H9 (cell line): ENCODE data around the gene C14orf132. TPM values are rescaled to one million over a fixed set of nuclear protein-coding genes. Genes with fewer than 3 reads are reported as not detected.

Experiments
- DNase-seq: peaks from one replicate; pipeline ENCODE4 v3.0.0-alpha.2; 2017
- H2AFZ ChIP-seq: one replicate; pipeline ENCODE4 v1.6.1; 2013; ENCODE audit warnings: mild to moderate bottlenecking, low read length, control low read depth, moderate library complexity
- H2AK5ac ChIP-seq: 2 replicates; pipeline ENCODE4 v1.6.1; 2013; ENCODE audit warnings: low read length, control low read depth, mixed read lengths; ENCODE audit not compliant: insufficient read length
- H2BK120ac ChIP-seq: one replicate; pipeline ENCODE4 v1.6.1; 2013; ENCODE audit warnings: low read depth, mild to moderate bottlenecking, low read length, control low read depth, inconsistent platforms; ENCODE audit not compliant: poor library complexity, severe bottlenecking
- H2BK12ac ChIP-seq: 2 replicates; pipeline ENCODE4 v1.6.1; 2013; ENCODE audit warnings: low read length, control low read depth, mixed read lengths, low read depth; ENCODE audit not compliant: insufficient read length
- H2BK15ac ChIP-seq: 2 replicates; pipeline ENCODE4 v1.6.1; 2013; ENCODE audit warnings: low read depth, low read length, control low read depth
- H2BK20ac ChIP-seq: one replicate; pipeline ENCODE4 v1.6.1; 2013; ENCODE audit warnings: low read depth, mild to moderate bottlenecking, low read length, control low read depth, inconsistent platforms; ENCODE audit not compliant: poor library complexity, severe bottlenecking
- H2BK5ac ChIP-seq: 2 replicates; pipeline ENCODE4 v1.6.1; 2013; ENCODE audit warnings: low read length, control low read depth, mixed read lengths; ENCODE audit not compliant: insufficient read length
- H3K14ac ChIP-seq: 2 replicates; pipeline ENCODE4 v1.6.1; 2013; ENCODE audit warnings: low read length, control low read depth; ENCODE audit not compliant: insufficient read depth
- H3K18ac ChIP-seq: 2 replicates; pipeline ENCODE4 v1.6.1; 2013; ENCODE audit warnings: low read depth, mild to moderate bottlenecking, mixed read lengths, low read length, control low read depth; ENCODE audit not compliant: insufficient read length
- H3K23ac ChIP-seq: 2 replicates; pipeline ENCODE4 v1.6.1; 2013; ENCODE audit warnings: low read length, control low read depth, mixed read lengths, low read depth; ENCODE audit not compliant: insufficient read length
- H3K23me2 ChIP-seq: 2 replicates; pipeline ENCODE4 v1.6.1; 2013; ENCODE audit warnings: low read depth, mild to moderate bottlenecking, mixed read lengths, low read length, control low read depth; ENCODE audit not compliant: insufficient read length, poor library complexity, severe bottlenecking
- H3K27ac ChIP-seq: 2 replicates; pipeline ENCODE4 v1.5.1; 2013; ENCODE audit warnings: low read length, control low read depth, mixed read lengths, low read depth; ENCODE audit not compliant: insufficient read length
- H3K27me3 ChIP-seq: 2 replicates; pipeline ENCODE4 v1.6.1; 2013; ENCODE audit warnings: low read length, control low read depth, inconsistent platforms; ENCODE audit not compliant: insufficient read depth
- H3K4ac ChIP-seq: 2 replicates; pipeline ENCODE4 v1.6.1; 2013; ENCODE audit warnings: low read depth, mild to moderate bottlenecking, control low read depth, inconsistent platforms, low read length, moderate library complexity
- H3K4me1 ChIP-seq: 2 replicates; pipeline ENCODE4 v1.6.1; 2013; ENCODE audit warnings: low read length, control low read depth, inconsistent platforms; ENCODE audit not compliant: insufficient read depth
- H3K4me2 ChIP-seq: 2 replicates; pipeline ENCODE4 v1.6.1; 2013; ENCODE audit warnings: low read length, control low read depth, mixed read lengths; ENCODE audit not compliant: insufficient read length, insufficient read depth
- H3K56ac ChIP-seq: 2 replicates; pipeline ENCODE4 v1.6.1; 2013; ENCODE audit warnings: low read depth, mild to moderate bottlenecking, mixed read lengths, low read length, control low read depth; ENCODE audit not compliant: insufficient read length
- H3K79me1 ChIP-seq: 2 replicates; pipeline ENCODE4 v1.6.1; 2013; ENCODE audit warnings: low read depth, mild to moderate bottlenecking, moderate library complexity, low read length, control low read depth, inconsistent platforms; ENCODE audit not compliant: insufficient read depth, poor library complexity, severe bottlenecking
- H3K79me2 ChIP-seq: 2 replicates; pipeline ENCODE4 v1.6.1; 2013; ENCODE audit warnings: low read length, control low read depth, inconsistent platforms; ENCODE audit not compliant: insufficient read depth
- H3K9ac ChIP-seq: 2 replicates; pipeline ENCODE4 v1.6.1; 2013; ENCODE audit warnings: low read length, control low read depth, mixed read lengths; ENCODE audit not compliant: insufficient read length; ENCODE audit errors: extremely low read depth
- H3K9me3 ChIP-seq: one replicate; pipeline ENCODE4 v1.6.1; 2013; ENCODE audit warnings: low read depth, low read length, inconsistent platforms; ENCODE audit not compliant: control insufficient read depth
- H3T11ph ChIP-seq: one replicate; pipeline ENCODE4 v1.6.1; 2013; ENCODE audit warnings: mild to moderate bottlenecking, low read length, control low read depth, inconsistent platforms
- H4K20me1 ChIP-seq: one replicate; pipeline ENCODE4 v1.6.1; 2013; ENCODE audit not compliant: control insufficient read depth, insufficient read length, insufficient read depth
- H4K5ac ChIP-seq: 2 replicates; pipeline ENCODE4 v1.6.1; 2013; ENCODE audit warnings: low read depth, mild to moderate bottlenecking, mixed read lengths, low read length, control low read depth; ENCODE audit not compliant: insufficient read length
- H4K8ac ChIP-seq: replicated peaks from 2 replicates; pipeline ENCODE4 v1.6.1; 2013; ENCODE audit warnings: low read length, control low read depth, mixed read lengths, low read depth; ENCODE audit not compliant: insufficient read length
- H4K91ac ChIP-seq: 2 replicates; pipeline ENCODE4 v1.6.1; 2013; ENCODE audit warnings: low read depth, mild to moderate bottlenecking, moderate library complexity, mixed read lengths, low read length, control low read depth; ENCODE audit not compliant: insufficient read length
- H3K27ac Mint-ChIP-seq, 3 experiments: 2 replicates in 2 of 3; 3 replicates in 1 of 3; pipeline ENCODE4 v1.8.0; 2020 to 2021; ENCODE audit warnings: mixed read lengths in 3 of 3, mild to moderate bottlenecking in 1 of 3, moderate library complexity in 1 of 3
- H3K27me3 Mint-ChIP-seq: 2 replicates; pipeline ENCODE4 v1.8.0; 2021; ENCODE audit warnings: low read depth, mild to moderate bottlenecking, moderate library complexity, mixed read lengths
- H3K36me3 Mint-ChIP-seq, 3 experiments: 2 replicates in 2 of 3; 3 replicates in 1 of 3; pipeline ENCODE4 v1.8.0; 2020 to 2021; ENCODE audit warnings: low read depth in 3 of 3, mixed read lengths in 3 of 3; ENCODE audit not compliant: insufficient read depth in 1 of 3
- H3K4me1 Mint-ChIP-seq, 2 experiments: 2 replicates each; pipeline ENCODE4 v1.8.0; 2020; ENCODE audit warnings: mixed read lengths in 2 of 2
- H3K4me3 Mint-ChIP-seq, 2 experiments: 2 replicates in 1 of 2; 3 replicates in 1 of 2; pipeline ENCODE4 v1.8.0; 2020 to 2021; ENCODE audit warnings: mild to moderate bottlenecking in 2 of 2, mixed read lengths in 2 of 2, moderate library complexity in 1 of 2
- H3K9me3 Mint-ChIP-seq, 2 experiments: 2 replicates in 1 of 2; 3 replicates in 1 of 2; pipeline ENCODE4 v1.8.0; 2020; ENCODE audit warnings: mild to moderate bottlenecking in 2 of 2, mixed read lengths in 2 of 2, moderate library complexity in 1 of 2
- WGBS: extraction: QIAGEN DNeasy Blood & Tissue Kit; methylation state at CpG from one replicate; pipeline ENCODE4 v1.1.7; 2013; ENCODE audit warnings: missing lambda C conversion rate, low lambda C conversion rate, mixed read lengths; ENCODE audit not compliant: insufficient read length; ENCODE audit errors: extremely low coverage; 5-methylcytosine and 5-hydroxymethylcytosine counted together
- total RNA-seq: library from RNA; stranded (reverse); gene quantifications from 2 replicates; pipeline ENCODE4 v1.2.1, GENCODE V29; 2021
- TF ChIP-seq, protein P1 (sequence below): fragments of 200-600 bp; sonication (generic); conservative IDR thresholded peaks from 3 replicates; pipeline ENCODE4 v1.8.0; 2021; ENCODE audit warnings: antibody characterized with exemption, mild to moderate bottlenecking

Gene C14orf132
- total RNA-seq, 1 experiment from 2014 or later: 5.7 TPM

DNA sequence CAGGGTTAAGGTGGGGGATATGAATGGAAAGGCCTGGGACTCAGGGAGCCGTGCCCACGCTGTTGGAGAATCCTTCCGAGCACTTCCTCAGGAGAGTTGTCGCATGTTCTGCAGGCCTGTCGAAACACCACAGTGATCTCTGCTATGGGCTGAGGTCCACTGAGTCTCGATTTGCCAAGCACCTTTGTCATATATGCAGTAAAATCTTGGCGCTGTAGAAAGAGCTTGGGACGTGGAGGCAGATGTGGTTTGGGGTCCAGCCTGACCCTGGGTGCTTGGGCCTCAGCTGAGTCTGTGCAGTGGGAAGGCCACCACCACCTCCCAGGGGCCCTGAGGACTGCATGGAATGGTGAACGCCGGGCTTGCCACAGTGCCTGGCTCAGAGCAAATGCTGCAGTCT lies 32.9 kb downstream of the C14orf132 start:
- Histone ChIP-seq H4K5ac (no peak overlapping the region), H2BK12ac (no peak overlapping the region), H3K27me3 (no peaks in the 10 kb centered on the region), H3K14ac (peak overlapping the region; percentile 41; the same call in 1 of the 2 replicates), H2AFZ (no peak overlapping the region), H2BK20ac (no peak overlapping the region), H3K23me2 (no peaks in the 10 kb centered on the region), H2BK5ac (no peak overlapping the region), H3K27ac (no peak overlapping the region), H2AK5ac (no peak overlapping the region), H3K9me3 (no peaks in the 10 kb centered on the region), H3K4me2 (no peak overlapping the region), H2BK120ac (no peak overlapping the region), H3K79me1 (no peaks in the 10 kb centered on the region), H4K91ac (no peak overlapping the region), H3K56ac (no peak overlapping the region), H2BK15ac (no peak overlapping the region), H3K23ac (no peak overlapping the region), H3K79me2 (no peaks in the 10 kb centered on the region), H3K18ac (no peak overlapping the region), H3T11ph (no peak overlapping the region), H4K8ac (no peak overlapping the region), H3K9ac (no peak overlapping the region), H3K4ac (no peak overlapping the region), H4K20me1 (no peaks in the 10 kb centered on the region), H3K4me1 (no peaks in the 10 kb centered on the region)
- WGBS: no CpG with 5 or more reads among the region's 10 CpGs
- peak; percentile 12 for DNase-seq
- TF ChIP-seq, protein P1, sequence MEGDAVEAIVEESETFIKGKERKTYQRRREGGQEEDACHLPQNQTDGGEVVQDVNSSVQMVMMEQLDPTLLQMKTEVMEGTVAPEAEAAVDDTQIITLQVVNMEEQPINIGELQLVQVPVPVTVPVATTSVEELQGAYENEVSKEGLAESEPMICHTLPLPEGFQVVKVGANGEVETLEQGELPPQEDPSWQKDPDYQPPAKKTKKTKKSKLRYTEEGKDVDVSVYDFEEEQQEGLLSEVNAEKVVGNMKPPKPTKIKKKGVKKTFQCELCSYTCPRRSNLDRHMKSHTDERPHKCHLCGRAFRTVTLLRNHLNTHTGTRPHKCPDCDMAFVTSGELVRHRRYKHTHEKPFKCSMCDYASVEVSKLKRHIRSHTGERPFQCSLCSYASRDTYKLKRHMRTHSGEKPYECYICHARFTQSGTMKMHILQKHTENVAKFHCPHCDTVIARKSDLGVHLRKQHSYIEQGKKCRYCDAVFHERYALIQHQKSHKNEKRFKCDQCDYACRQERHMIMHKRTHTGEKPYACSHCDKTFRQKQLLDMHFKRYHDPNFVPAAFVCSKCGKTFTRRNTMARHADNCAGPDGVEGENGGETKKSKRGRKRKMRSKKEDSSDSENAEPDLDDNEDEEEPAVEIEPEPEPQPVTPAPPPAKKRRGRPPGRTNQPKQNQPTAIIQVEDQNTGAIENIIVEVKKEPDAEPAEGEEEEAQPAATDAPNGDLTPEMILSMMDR: no peak
- no peaks in the 10 kb centered on the region for H3K4me1 Mint-ChIP-seq
- peaks cover 3 to 4% of the 10 kb centered on the region in 2 experiments; a peak in 2 of 5 replicates for H3K9me3 Mint-ChIP-seq
- no peaks in the 10 kb centered on the region; the same call in 1 of the 2 replicates for H3K27me3 Mint-ChIP-seq
- H3K27ac Mint-ChIP-seq: no peak overlapping the region
- H3K36me3 Mint-ChIP-seq: peaks cover 0 to 12% (median 5%) of the 10 kb centered on the region in 3 experiments; a peak in 4 of 7 replicates
- H3K4me3 Mint-ChIP-seq: no peak overlapping the region
